IMR-90 (cell line): ENCODE measurements around the gene IQCK. TPM values are rescaled to one million over a fixed set of nuclear protein-coding genes. Genes with fewer than 3 reads are reported as not detected.

Experiments used
- ATAC-seq: fragments of 200-7000 bp; cut with Tn5 transposase; 2 replicates; pipeline ENCODE4 v1.9.1; 2020; ENCODE audit warnings: low read depth, mild to moderate bottlenecking, moderate library complexity
- BruUV-seq: library from RNA; stranded (reverse); fragments of 400-500 nt; replicated peaks from 2 replicates; lab custom pipeline; 2021; lab: Mats Ljungman, UMichigan
- CTCF ChIA-PET: fragments of 300-600 bp; formaldehyde crosslinking; extraction: SDS; loops from one replicate; lab custom pipeline; 2021; ENCODE audit warnings: antibody characterized with exemption; lab: Yijun Ruan, JAX
- POLR2A ChIA-PET: fragments of 300-600 bp; sonication (Branson Sonifier 250); formaldehyde crosslinking; loops from one replicate; lab custom pipeline; 2022; ENCODE audit warnings: antibody characterized with exemption; ENCODE audit not compliant: unreplicated experiment; lab: Charles Lee
- DNase-seq: peaks from one replicate; pipeline ENCODE4 v3.0.0; 2013
- H2AFZ ChIP-seq: replicated peaks from 2 replicates; pipeline ENCODE3; 2013; ENCODE audit warnings: low read length, mild to moderate bottlenecking; ENCODE audit not compliant: poor library complexity
- H2AK5ac ChIP-seq: 2 replicates; pipeline ENCODE4 v1.6.1; 2013; ENCODE audit warnings: low read depth, low read length, inconsistent platforms
- H2AK9ac ChIP-seq: replicated peaks from 2 replicates; pipeline ENCODE3; 2013; ENCODE audit warnings: mild to moderate bottlenecking, low read depth, low read length, moderate library complexity; ENCODE audit not compliant: poor library complexity
- H2BK120ac ChIP-seq: 2 replicates; pipeline ENCODE4 v1.6.1; 2013; ENCODE audit warnings: low read depth, low read length, inconsistent platforms
- H2BK15ac ChIP-seq: 3 replicates; pipeline ENCODE4 v1.6.1; 2013; ENCODE audit warnings: low read depth, low read length, inconsistent platforms
- H2BK20ac ChIP-seq: 2 replicates; pipeline ENCODE4 v1.6.1; 2013; ENCODE audit warnings: low read depth, mild to moderate bottlenecking, inconsistent platforms, low read length, moderate library complexity
- H2BK5ac ChIP-seq: 2 replicates; pipeline ENCODE4 v1.6.1; 2013; ENCODE audit warnings: mild to moderate bottlenecking, low read depth, low read length, inconsistent platforms; ENCODE audit not compliant: poor library complexity, severe bottlenecking
- H3K14ac ChIP-seq: replicated peaks from 2 replicates; pipeline ENCODE4 v1.6.1; 2013; ENCODE audit warnings: low read depth, low read length, inconsistent platforms
- H3K18ac ChIP-seq: 2 replicates; pipeline ENCODE4 v1.6.1; 2013; ENCODE audit warnings: low read depth, low read length, control low read depth
- H3K23ac ChIP-seq: 2 replicates; pipeline ENCODE4 v1.6.1; 2013; ENCODE audit warnings: low read depth, low read length, inconsistent platforms
- H3K27ac ChIP-seq: 2 replicates; pipeline ENCODE4 v1.5.1; 2013; ENCODE audit warnings: mild to moderate bottlenecking, control low read depth, low read length; ENCODE audit not compliant: insufficient read depth
- H3K27me3 ChIP-seq: 2 replicates; pipeline ENCODE4 v1.6.1; 2013; ENCODE audit warnings: low read length; ENCODE audit not compliant: control insufficient read depth, insufficient read depth
- H3K36me3 ChIP-seq: 2 replicates; pipeline ENCODE4 v1.6.1; 2013; ENCODE audit warnings: low read length, mixed read lengths; ENCODE audit not compliant: control insufficient read depth, insufficient read depth
- H3K4ac ChIP-seq: 2 replicates; pipeline ENCODE4 v1.6.1; 2013; ENCODE audit warnings: low read depth, low read length, inconsistent platforms
- H3K4me1 ChIP-seq: 2 replicates; pipeline ENCODE4 v1.6.1; 2013; ENCODE audit warnings: low read length, mixed read lengths; ENCODE audit not compliant: control insufficient read depth, insufficient read depth
- H3K4me2 ChIP-seq: 2 replicates; pipeline ENCODE4 v1.6.1; 2013; ENCODE audit warnings: low read depth, mild to moderate bottlenecking, control low read depth, low read length, moderate library complexity
- H3K4me3 ChIP-seq: 2 replicates; pipeline ENCODE4 v1.5.1; 2013; ENCODE audit warnings: low read depth, mild to moderate bottlenecking, control low read depth, low read length, moderate library complexity; ENCODE audit not compliant: insufficient read depth
- H3K56ac ChIP-seq: 2 replicates; pipeline ENCODE4 v1.6.1; 2013; ENCODE audit warnings: low read length, inconsistent platforms; ENCODE audit not compliant: insufficient read depth; ENCODE audit errors: extremely low read depth
- H3K79me1 ChIP-seq, 2 experiments: 2 replicates each; pipeline ENCODE4 v1.6.1; 2013; ENCODE audit warnings: low read length in 2 of 2, inconsistent platforms in 1 of 2, low read depth in 1 of 2
- H3K9ac ChIP-seq: 2 replicates; pipeline ENCODE4 v1.6.1; 2013; ENCODE audit warnings: low read depth, low read length, control low read depth
- H3K9me1 ChIP-seq: 2 replicates; pipeline ENCODE4 v1.6.1; 2013; ENCODE audit warnings: low read length, inconsistent platforms; ENCODE audit not compliant: insufficient read depth
- H3K9me3 ChIP-seq: 2 replicates; pipeline ENCODE4 v1.6.1; 2013; ENCODE audit warnings: low read length; ENCODE audit not compliant: control insufficient read depth, insufficient read depth
- H4K20me1 ChIP-seq: 2 replicates; pipeline ENCODE4 v1.6.1; 2013; ENCODE audit warnings: low read length, inconsistent platforms; ENCODE audit not compliant: insufficient read depth
- H4K5ac ChIP-seq: 2 replicates; pipeline ENCODE4 v1.6.1; 2013; ENCODE audit warnings: mild to moderate bottlenecking, low read depth, low read length, control low read depth
- H4K8ac ChIP-seq, 2 experiments: 2 replicates each; pipeline ENCODE4 v1.6.1; 2013; ENCODE audit warnings: low read depth in 2 of 2, low read length in 2 of 2, control low read depth in 1 of 2, inconsistent platforms in 1 of 2
- H4K91ac ChIP-seq: 2 replicates; pipeline ENCODE4 v1.6.1; 2013; ENCODE audit warnings: low read depth, low read length, inconsistent platforms; ENCODE audit not compliant: insufficient read depth
- BHLHE40 ChIP-seq: fragments of 150-350 bp; IDR thresholded peaks from 2 replicates; pipeline ENCODE4 v1.6.1; 2016; ENCODE audit warnings: mild to moderate bottlenecking, low read depth, low read length
- CEBPB ChIP-seq: IDR thresholded peaks from 2 replicates; pipeline ENCODE4 v1.6.1; 2012; ENCODE audit warnings: low read depth, low read length, improper control_type of control experiment
- CHD1 ChIP-seq: IDR thresholded peaks from 2 replicates; pipeline ENCODE4 v1.6.1; 2012; ENCODE audit warnings: low read depth, low read length, improper control_type of control experiment
- CTCF ChIP-seq: conservative IDR thresholded peaks from 2 replicates; pipeline ENCODE4 v1.5.1; 2012; ENCODE audit warnings: mild to moderate bottlenecking, low read depth, low read length, improper control_type of control experiment
- ELK1 ChIP-seq: fragments of 150-350 bp; IDR thresholded peaks from 2 replicates; pipeline ENCODE4 v1.6.1; 2016; ENCODE audit warnings: low read depth, mild to moderate bottlenecking, low read length, moderate library complexity, borderline replicate concordance
- FOS ChIP-seq: fragments of 150-350 bp; IDR thresholded peaks from 2 replicates; pipeline ENCODE4 v1.6.1; 2016; ENCODE audit warnings: low read depth, low read length
- MAFK ChIP-seq: IDR thresholded peaks from 2 replicates; pipeline ENCODE4 v1.6.1; 2012; ENCODE audit warnings: low read depth, low read length, improper control_type of control experiment
- MXI1 ChIP-seq: IDR thresholded peaks from 2 replicates; pipeline ENCODE4 v1.6.1; 2012; ENCODE audit warnings: low read depth, mild to moderate bottlenecking, low read length, moderate library complexity, borderline replicate concordance
- NFE2L2 ChIP-seq: fragments of 150-350 bp; IDR thresholded peaks from 2 replicates; pipeline ENCODE4 v1.6.1; 2016; ENCODE audit warnings: low read depth, mild to moderate bottlenecking, low read length
- POLR2A ChIP-seq: IDR thresholded peaks from 2 replicates; pipeline ENCODE4 v1.6.1; 2012; ENCODE audit warnings: mild to moderate bottlenecking, low read depth, low read length
- RAD21 ChIP-seq: IDR thresholded peaks from 2 replicates; pipeline ENCODE4 v1.6.1; 2012; ENCODE audit warnings: low read length, improper control_type of control experiment
- RCOR1 ChIP-seq: IDR thresholded peaks from 2 replicates; pipeline ENCODE4 v1.6.1; 2012; ENCODE audit warnings: mild to moderate bottlenecking, low read length, improper control_type of control experiment; ENCODE audit not compliant: insufficient replicate concordance
- RFX5 ChIP-seq: IDR thresholded peaks from 2 replicates; pipeline ENCODE4 v1.8.0; 2012; ENCODE audit warnings: low read depth, mild to moderate bottlenecking, low read length, moderate library complexity
- SMC3 ChIP-seq: fragments of 150-350 bp; IDR thresholded peaks from 2 replicates; pipeline ENCODE4 v1.6.1; 2016; ENCODE audit warnings: low read depth, mild to moderate bottlenecking, antibody characterized with exemption, low read length, moderate library complexity
- USF2 ChIP-seq: fragments of 150-350 bp; IDR thresholded peaks from 2 replicates; pipeline ENCODE4 v1.6.1; 2017; ENCODE audit warnings: mild to moderate bottlenecking, antibody characterized with exemption, low read length, low read depth
- WGBS, 2 experiments: methylation state at CpG; one replicate each; pipeline versions ENCODE4 v1.1.5 to v1.1.7; 2013; ENCODE audit warnings: missing lambda C conversion rate in 2 of 2; ENCODE audit not compliant: insufficient read length in 1 of 2; ENCODE audit errors: extremely low coverage in 2 of 2; 5-methylcytosine and 5-hydroxymethylcytosine counted together
- dilution Hi-C: fragments of 300-500 bp; cut with HindIII; formaldehyde crosslinking; loops from one replicate; pipeline ENCODE4 v1.14.3; 2018; ENCODE audit warnings: low sequenced_read_pairs; ENCODE audit not compliant: unreplicated experiment
- in situ Hi-C: fragments of 300-500 bp; cut with MboI; formaldehyde crosslinking; loops from 3 replicates; pipeline ENCODE4 v1.14.3; 2019; ENCODE audit warnings: low sequenced_read_pairs, inconsistent platforms, mixed read lengths
- intact Hi-C: fragments of 100-400 bp; cut with micrococcal nuclease; formaldehyde crosslinking; loops from 2 replicates; pipeline ENCODE4 v1.10.0; 2022
- polyA plus RNA-seq, 3 experiments: library from polyadenylated mRNA; depleted of rRNA; stranded (reverse); fragments of >200 nt; gene quantifications; 2 replicates each; pipeline ENCODE4 v1.2.3, GENCODE V29; 2012; ENCODE audit warnings: low replicate concordance in 1 of 3
- total RNA-seq: library from RNA; depleted of rRNA; stranded (reverse); fragments of >200 nt; gene quantifications from 2 replicates; pipeline ENCODE4 v1.2.3, GENCODE V29; 2012

Gene IQCK
- total and polyA plus RNA-seq, 2 of the 4 experiments (the other 2 are of a cell fraction), result 4.1 to 5.4 TPM

GRCh38 chr16:19683453-19684236, 34.4 kb upstream of the IQCK start:
- in situ Hi-C loops, result no loop called here
- no peak overlapping the region for H3K4me2 ChIP-seq
- POLR2A ChIA-PET, result no interaction called here
- H4K5ac ChIP-seq, result no peak overlapping the region
- H4K8ac ChIP-seq, result no peak overlapping the region
- no peak for TF ChIP-seq MXI1
- no peak for TF ChIP-seq CHD1
- TF ChIP-seq POLR2A, result no peak
- TF ChIP-seq SMC3, result no peak
- no peak for TF ChIP-seq RCOR1
- TF ChIP-seq ELK1, result no peak
- no peak for TF ChIP-seq MAFK
- no peak for TF ChIP-seq CEBPB
- TF ChIP-seq USF2, result no peak
- no peak for TF ChIP-seq BHLHE40
- TF ChIP-seq CTCF, result no peak
- no peak for TF ChIP-seq FOS
- TF ChIP-seq RAD21, result no peak
- TF ChIP-seq RFX5, result no peak
- no peak for TF ChIP-seq NFE2L2
- H3K14ac ChIP-seq, result no peak overlapping the region
- dilution Hi-C loops, result no loop called here
- CTCF ChIA-PET, result no interaction called here
- H2AK5ac ChIP-seq, result no peak overlapping the region
- H3K23ac ChIP-seq, result no peak overlapping the region
- H3K36me3 ChIP-seq, result peaks cover 44% of the 10 kb centered on the region
- H2BK20ac ChIP-seq, result no peak overlapping the region
- H3K18ac ChIP-seq, result no peak overlapping the region
- WGBS, 2 experiments, result 100% methylated on average over 1 of the region's 6 CpGs; no CpG with 5 or more reads in 1 of the 2 experiments
- H3K4me3 ChIP-seq, result no peak overlapping the region
- ATAC-seq (no peak), DNase-seq (no peak)
- no peak overlapping the region for H3K4ac ChIP-seq
- no peaks in the 10 kb centered on the region for H3K27me3 ChIP-seq
- peaks cover 0 to 3% of the 10 kb centered on the region in 2 experiments; a peak in 2 of 4 replicates for H3K79me1 ChIP-seq
- H2BK120ac ChIP-seq, result no peak overlapping the region
- no peak overlapping the region for H2BK15ac ChIP-seq
- H3K9me1 ChIP-seq, result no peaks in the 10 kb centered on the region; the same call in 1 of the 2 replicates
- BruUV-seq, result no TSS peak
- no peak overlapping the region for H2BK5ac ChIP-seq
- no peak overlapping the region for H3K27ac ChIP-seq
- intact Hi-C loops, result no loop called here
- H2AK9ac ChIP-seq, result no peak overlapping the region
- no peaks in the 10 kb centered on the region for H3K4me1 ChIP-seq
- no peaks in the 10 kb centered on the region for H4K20me1 ChIP-seq
- H4K91ac ChIP-seq, result no peak overlapping the region
- no peak overlapping the region for H2AFZ ChIP-seq
- no peak overlapping the region for H3K56ac ChIP-seq
- no peak overlapping the region for H3K9ac ChIP-seq
- H3K9me3 ChIP-seq, result peaks cover 2% of the 10 kb centered on the region
